Activated naive CD8-positive, alpha-beta T cell treated with anti-CD3 and anti-CD28 coated beads, Interleukin-2, amount 50 U/mL, for 24 hours (primary cell): ENCODE data around the gene CXCR4.
"Not testable (repeated sequence)": the region's sequence is repeated elsewhere in the genome, so short reads cannot be mapped to it uniquely, and the experiment has no call there.

ENCODE experiments used
- ATAC-seq: fragments of 150-1000 bp; cut with Tn5 transposase; one replicate; pipeline ENCODE4 v1.10.0; 2021
- DNase-seq: peaks from one replicate; pipeline ENCODE4 v3.0.0; 2021
- H3K27ac Mint-ChIP-seq: one replicate; pipeline ENCODE4 v1.8.0; 2021; ENCODE audit warnings: mild to moderate bottlenecking, mixed read lengths
- H3K27me3 Mint-ChIP-seq: one replicate; pipeline ENCODE4 v1.8.0; 2021; ENCODE audit warnings: mixed read lengths
- H3K36me3 Mint-ChIP-seq: one replicate; pipeline ENCODE4 v1.8.0; 2021; ENCODE audit warnings: low read depth, mixed read lengths
- H3K4me1 Mint-ChIP-seq: one replicate; pipeline ENCODE4 v1.8.0; 2021; ENCODE audit warnings: mixed read lengths
- H3K4me3 Mint-ChIP-seq: one replicate; pipeline ENCODE4 v1.8.0; 2021; ENCODE audit warnings: mild to moderate bottlenecking, moderate library complexity, mixed read lengths
- H3K9me3 Mint-ChIP-seq: one replicate; pipeline ENCODE4 v1.8.0; 2021; ENCODE audit warnings: mixed read lengths

The CXCR4 gene

DNA sequence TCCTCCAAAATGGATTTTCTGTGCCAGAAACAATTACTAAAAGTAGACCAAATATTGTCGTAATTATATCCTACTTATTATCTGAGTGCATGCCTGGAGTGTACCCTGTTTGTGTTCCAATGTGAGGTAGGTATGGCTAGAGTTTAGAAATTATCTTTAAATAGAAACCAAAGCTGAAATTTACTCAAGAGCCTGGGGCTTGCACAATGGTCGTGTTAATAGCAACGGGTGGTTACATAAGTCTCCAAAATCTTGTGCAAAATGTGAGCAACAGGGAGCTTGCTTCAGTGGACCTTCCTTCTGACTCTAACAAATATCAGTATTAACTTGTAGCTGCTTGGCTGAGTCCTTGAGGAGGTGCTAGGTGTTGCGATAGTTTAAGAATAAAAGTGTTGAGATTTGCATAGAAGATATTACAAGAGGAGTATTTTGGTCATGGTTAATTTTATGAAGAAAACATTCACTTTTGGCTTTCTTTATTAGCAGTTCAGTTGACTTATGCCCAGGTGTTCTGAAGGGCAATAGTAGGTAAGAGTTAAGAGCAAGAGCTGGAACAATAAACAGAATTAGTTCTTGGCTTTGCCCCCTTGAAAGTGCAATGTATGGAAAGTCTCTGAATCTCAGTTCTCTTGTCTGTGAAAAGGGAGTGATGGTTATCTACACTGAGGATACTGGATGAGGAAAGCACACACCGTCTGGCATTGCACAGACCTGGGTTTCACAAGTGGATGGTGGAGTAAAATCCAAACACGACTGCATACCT, 4.6 kb downstream of the CXCR4 start:
- no peak overlapping the region for H3K27ac Mint-ChIP-seq
- peaks cover 50% of the 10 kb centered on the region for H3K4me1 Mint-ChIP-seq
- H3K27me3 Mint-ChIP-seq: no peaks in the 10 kb centered on the region
- no peak overlapping the region for H3K4me3 Mint-ChIP-seq
- peaks cover 31% of the 10 kb centered on the region for H3K36me3 Mint-ChIP-seq
- no peaks in the 10 kb centered on the region for H3K9me3 Mint-ChIP-seq
- no peak for DNase-seq
- ATAC-seq: no peak

DNA sequence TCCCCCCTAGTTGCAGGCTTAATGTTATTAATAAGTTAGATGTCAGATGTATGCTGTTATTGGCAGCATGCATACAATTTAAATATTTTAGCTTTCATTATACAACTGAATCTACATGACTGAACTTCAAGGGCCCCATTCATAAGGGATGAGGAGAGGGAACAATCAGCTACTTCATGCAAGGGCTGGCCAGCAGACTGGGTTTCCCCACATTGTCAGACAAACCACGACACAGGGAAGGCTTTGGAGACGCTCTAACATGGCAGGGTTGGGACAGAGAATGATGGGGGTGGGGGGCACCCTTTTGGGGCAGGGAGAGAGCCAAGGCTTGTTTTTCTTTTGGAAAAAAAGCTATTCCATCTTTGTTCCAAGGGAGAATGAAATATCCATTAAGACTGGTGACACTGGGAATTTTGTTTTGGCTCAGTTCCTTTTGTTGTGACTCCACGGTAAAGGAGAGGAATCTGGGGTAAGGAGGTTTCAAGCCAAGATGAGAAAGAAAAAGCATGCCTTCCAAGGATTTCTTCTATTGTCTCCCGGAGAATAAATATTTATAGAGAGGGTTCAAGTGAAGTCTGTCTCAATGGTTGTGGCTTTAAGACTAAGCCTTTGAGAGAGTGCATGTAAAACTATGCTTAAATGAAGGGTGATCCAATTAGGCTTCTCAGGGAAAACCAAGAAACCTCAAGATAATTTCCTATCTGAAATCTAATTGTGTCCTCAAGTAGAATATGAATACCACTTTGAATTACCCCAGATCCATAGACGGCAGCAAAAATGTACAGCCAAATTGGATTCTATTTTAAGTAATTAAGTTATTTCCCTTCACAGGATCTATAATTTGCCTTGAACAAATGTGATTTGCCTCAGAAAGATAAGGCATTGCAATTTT, 5.4 kb downstream of the CXCR4 start:
- Mint-ChIP-seq H3K9me3 (no peaks in the 10 kb centered on the region), H3K27me3 (no peaks in the 10 kb centered on the region), H3K4me3 (no peak overlapping the region), H3K36me3 (peaks cover 30% of the 10 kb centered on the region), H3K4me1 (peaks cover 51% of the 10 kb centered on the region), H3K27ac (no peak overlapping the region)
- ATAC-seq (no peak), DNase-seq (no peak)

DNA sequence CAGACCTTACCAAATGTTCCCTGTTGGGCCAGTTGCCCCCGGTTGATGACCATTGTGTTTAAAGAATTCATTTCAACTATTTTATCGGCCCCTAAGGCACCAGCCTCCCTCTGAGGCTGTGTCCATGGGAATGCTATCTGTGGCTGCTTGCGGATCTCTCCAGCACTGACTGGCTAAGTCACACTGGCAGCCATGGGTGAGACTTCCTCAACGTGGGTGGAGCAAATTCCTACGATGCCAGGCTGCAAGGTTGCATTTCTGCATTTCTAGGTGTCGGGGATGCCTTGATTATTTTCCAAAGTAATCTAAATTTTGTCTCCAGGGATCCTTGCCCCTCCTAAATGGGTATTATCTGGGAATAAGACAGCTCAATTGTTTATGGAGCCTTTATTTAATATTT, 6.2 kb downstream of the CXCR4 start:
- H3K4me1 Mint-ChIP-seq: peaks cover 54% of the 10 kb centered on the region
- ATAC-seq: no peak
- DNase-seq: no peak
- no peak overlapping the region for H3K4me3 Mint-ChIP-seq
- peaks cover 30% of the 10 kb centered on the region for H3K36me3 Mint-ChIP-seq
- no peaks in the 10 kb centered on the region for H3K27me3 Mint-ChIP-seq
- H3K9me3 Mint-ChIP-seq: no peaks in the 10 kb centered on the region
- no peak overlapping the region for H3K27ac Mint-ChIP-seq

DNA sequence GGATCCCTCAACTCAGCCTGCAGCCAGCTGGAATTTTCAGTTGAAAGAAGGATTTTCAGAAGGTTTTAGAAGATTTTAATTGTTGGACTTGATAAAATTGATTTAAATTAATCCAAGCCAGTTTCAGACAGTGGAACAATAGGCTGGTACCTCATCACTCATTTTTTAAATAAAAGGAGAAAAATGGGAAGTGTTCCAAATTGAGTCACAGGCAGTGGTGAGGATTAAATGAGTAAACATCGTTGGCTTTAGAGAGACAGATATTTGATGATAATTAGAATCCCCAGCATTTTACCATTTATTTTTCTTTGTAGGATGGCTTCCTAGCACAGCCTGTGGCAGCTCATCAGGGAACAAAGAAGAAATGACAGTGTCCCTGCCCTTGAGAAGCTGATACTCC, 7.4 kb downstream of the CXCR4 start:
- Mint-ChIP-seq H3K27me3 (no peaks in the 10 kb centered on the region), H3K4me3 (no peak overlapping the region), H3K27ac (no peak overlapping the region), H3K36me3 (peaks cover 25% of the 10 kb centered on the region), H3K4me1 (peaks cover 48% of the 10 kb centered on the region), H3K9me3 (no peaks in the 10 kb centered on the region)
- ATAC-seq: no peak
- DNase-seq: no peak

DNA sequence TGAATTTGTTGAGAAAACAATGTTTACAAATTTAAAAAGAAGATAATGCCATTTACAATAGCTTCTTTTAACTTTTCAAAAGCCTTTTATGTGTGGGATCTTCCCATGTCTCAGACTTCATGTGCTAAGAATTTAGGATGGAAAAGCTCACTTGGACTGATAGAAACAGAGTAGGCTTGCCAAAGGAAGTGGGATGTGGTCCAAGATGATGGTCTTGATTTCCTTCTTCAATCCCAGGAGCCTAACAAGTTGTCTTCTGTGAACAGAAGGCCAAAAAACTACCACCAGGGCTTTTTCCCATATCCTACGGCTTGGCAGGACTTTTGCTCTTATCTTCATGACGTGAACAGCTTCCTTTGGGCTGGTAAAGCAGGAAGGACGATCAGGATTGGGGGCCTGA, 9.5 kb downstream of the CXCR4 start:
- no peaks in the 10 kb centered on the region for H3K9me3 Mint-ChIP-seq
- no peak overlapping the region for H3K27ac Mint-ChIP-seq
- H3K36me3 Mint-ChIP-seq: peaks cover 8% of the 10 kb centered on the region
- peaks cover 28% of the 10 kb centered on the region for H3K4me1 Mint-ChIP-seq
- no peaks in the 10 kb centered on the region for H3K27me3 Mint-ChIP-seq
- DNase-seq (no peak), ATAC-seq (no peak)
- no peak overlapping the region for H3K4me3 Mint-ChIP-seq

DNA sequence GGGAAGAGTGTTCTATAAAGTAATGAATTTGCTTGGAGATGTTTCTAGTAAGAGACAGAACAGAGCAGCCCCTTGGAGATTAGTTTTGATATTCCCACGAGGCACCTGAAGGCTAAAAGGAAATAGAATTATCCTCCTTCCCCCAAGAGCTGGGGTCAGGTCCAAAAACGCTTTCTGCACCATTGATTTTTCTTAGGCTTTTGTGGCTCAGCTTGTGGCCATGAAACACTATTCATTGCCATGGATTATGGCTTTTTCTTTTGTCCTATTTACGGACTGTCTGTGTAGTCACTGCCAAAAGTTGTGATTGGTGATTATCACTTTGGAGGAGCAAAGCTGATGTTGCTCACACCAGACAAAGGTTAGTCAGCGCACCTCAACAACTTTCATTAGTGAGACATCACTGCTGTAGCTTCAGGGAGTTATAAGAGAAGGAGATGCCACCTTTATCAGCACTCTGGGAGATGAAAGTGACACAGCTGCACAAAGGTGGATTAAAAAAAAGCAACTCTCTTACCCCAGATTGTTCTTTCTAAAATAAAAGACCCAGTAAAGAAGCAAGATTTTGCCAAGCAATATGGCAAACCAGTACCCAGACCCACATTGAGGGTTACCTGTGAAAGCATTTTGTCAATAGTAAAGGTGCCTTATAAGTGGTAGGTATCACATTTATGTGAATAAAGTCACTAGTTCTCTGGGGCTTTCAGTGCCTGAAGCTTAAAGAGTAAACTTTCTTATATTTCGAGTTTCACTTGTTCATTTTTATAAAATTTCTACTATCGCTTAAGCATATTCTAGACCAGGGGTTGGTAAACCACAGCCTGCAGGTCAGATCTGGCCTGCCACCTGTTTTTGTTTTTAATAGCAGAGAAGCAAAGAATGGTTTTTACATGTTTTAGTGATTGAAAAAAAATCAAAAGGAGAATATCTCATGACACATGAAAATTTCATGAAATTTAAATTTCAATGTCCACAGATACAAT, 10.6 kb downstream of the CXCR4 start:
- no peak overlapping the region for H3K27ac Mint-ChIP-seq
- H3K27me3 Mint-ChIP-seq: no peaks in the 10 kb centered on the region
- H3K4me1 Mint-ChIP-seq: peaks cover 17% of the 10 kb centered on the region
- H3K4me3 Mint-ChIP-seq: no peak overlapping the region
- no peaks in the 10 kb centered on the region for H3K9me3 Mint-ChIP-seq
- peak; percentile 36 for ATAC-seq
- peaks cover under 1% of the 10 kb centered on the region for H3K36me3 Mint-ChIP-seq
- DNase-seq: no peak

DNA sequence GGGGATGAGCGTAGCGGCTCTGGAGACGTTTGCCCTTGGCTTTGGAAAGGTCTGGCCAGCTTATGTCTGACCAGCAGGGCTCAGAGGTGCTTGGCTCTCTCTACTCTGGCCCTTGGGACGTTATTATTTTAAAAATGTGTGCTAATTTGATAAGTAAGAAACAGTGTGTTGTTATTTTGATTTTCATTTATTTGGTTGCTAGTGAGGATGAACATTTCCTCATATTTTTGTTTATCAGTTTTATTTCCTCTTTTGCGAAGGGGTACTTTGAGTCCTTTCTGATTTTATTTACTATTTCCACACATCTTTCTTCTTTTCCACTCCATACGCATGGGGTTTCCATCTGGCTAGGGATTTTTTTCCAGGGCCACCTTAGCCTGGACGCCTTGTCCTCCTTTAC, 11.4 kb downstream of the CXCR4 start:
- Mint-ChIP-seq H3K4me1 (peaks cover 12% of the 10 kb centered on the region), H3K36me3 (no peaks in the 10 kb centered on the region), H3K9me3 (no peaks in the 10 kb centered on the region), H3K27me3 (no peaks in the 10 kb centered on the region), H3K27ac (no peak overlapping the region), H3K4me3 (no peak overlapping the region)
- ATAC-seq (no peak), DNase-seq (no peak)

DNA sequence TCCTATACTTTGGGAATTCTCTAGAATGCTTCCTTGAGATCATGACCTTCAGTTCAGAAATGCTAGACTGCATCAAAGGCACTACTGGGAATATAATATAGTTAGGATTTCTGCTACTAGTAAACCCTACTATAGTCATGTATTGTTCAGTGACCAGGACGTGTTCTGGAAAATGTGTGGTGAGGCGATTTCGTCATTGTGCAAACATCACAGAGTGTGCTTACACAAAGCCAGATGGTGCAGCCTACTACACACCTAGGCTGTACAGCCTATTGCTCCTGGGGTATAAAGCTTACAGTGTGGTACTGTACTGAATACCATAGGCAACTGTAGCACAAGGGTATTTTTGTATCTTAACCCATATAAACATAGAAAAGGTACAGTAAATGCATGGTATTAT, 13.0 kb downstream of the CXCR4 start:
- peaks cover 10% of the 10 kb centered on the region for H3K4me1 Mint-ChIP-seq
- H3K9me3 Mint-ChIP-seq: no peaks in the 10 kb centered on the region
- H3K27me3 Mint-ChIP-seq: no peaks in the 10 kb centered on the region
- H3K36me3 Mint-ChIP-seq: no peaks in the 10 kb centered on the region
- no peak overlapping the region for H3K27ac Mint-ChIP-seq
- DNase-seq (no peak), ATAC-seq (no peak)
- no peak overlapping the region for H3K4me3 Mint-ChIP-seq

DNA sequence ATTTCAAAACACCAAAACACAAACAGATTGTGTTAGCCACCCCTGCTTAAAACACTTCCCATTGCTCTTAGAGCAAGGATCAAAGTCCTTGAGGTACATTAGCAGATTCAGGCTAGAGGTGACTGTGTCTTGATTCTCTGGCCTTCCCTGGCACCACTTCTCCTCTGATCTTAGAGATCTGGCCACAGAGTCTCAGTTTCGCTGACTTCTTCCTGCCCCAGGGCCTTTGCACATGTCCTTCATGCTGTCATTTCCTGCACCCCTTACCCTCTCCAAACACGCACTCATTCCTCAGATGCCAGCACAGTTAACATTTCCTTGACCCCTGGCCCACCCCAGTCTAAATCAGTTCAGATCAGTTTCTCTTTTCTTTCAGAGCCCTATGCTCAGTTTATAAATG, 16.9 kb downstream of the CXCR4 start:
- DNase-seq (no peak), ATAC-seq (peak; percentile 52)

DNA sequence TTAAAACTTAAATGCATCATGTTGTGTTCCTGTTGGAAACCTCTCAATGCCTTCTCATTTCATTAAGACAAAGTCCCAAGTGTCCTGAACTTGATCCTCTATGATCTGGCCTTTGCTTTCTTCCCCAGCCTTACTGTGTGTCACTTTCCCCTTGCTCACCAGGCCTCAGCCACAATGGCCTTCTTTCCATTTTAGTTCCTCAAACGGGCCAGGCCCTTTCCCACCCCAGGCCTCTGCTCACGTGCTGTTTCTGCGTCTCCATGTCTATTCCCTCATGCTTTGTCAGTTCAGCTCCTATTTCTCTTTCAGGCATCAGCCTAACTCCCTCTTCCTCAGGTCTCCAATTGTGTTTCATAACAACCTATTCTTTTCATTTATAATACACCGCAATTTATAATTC, 19.5 kb downstream of the CXCR4 start:
- peaks cover 5% of the 10 kb centered on the region for H3K4me1 Mint-ChIP-seq
- no peak for ATAC-seq
- DNase-seq: no peak
- no peaks in the 10 kb centered on the region for H3K9me3 Mint-ChIP-seq
- H3K36me3 Mint-ChIP-seq: no peaks in the 10 kb centered on the region
- H3K4me3 Mint-ChIP-seq: no peak overlapping the region
- no peak overlapping the region for H3K27ac Mint-ChIP-seq
- no peaks in the 10 kb centered on the region for H3K27me3 Mint-ChIP-seq

More for the DNA sequence above, 16.9 kb downstream of the CXCR4 start:
- Mint-ChIP-seq H3K4me1 (peaks cover 5% of the 10 kb centered on the region), H3K36me3 (no peaks in the 10 kb centered on the region), H3K27ac (no peak overlapping the region), H3K4me3 (no peak overlapping the region), H3K9me3 (no peaks in the 10 kb centered on the region), H3K27me3 (no peaks in the 10 kb centered on the region)

DNA sequence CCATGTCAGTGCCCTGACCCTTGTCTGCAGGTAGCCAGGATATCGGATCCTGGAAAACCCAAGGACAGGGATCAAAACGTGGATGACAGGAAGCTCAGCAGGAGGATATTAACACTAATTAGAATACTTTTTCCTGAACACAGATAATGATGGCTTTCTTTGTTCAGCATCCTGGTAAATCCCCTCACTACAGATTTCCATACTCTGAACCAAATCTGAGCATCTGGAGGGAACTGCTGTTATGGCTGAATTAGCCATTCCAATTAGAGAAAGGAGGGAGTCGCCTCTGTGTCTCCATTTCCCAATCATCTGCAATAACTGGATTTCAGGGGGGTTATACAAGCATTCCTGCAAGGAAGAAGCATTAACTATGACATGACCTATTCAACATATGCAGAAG, 24.4 kb downstream of the CXCR4 start:
- no peak for DNase-seq
- no peaks in the 10 kb centered on the region for H3K9me3 Mint-ChIP-seq

DNA sequence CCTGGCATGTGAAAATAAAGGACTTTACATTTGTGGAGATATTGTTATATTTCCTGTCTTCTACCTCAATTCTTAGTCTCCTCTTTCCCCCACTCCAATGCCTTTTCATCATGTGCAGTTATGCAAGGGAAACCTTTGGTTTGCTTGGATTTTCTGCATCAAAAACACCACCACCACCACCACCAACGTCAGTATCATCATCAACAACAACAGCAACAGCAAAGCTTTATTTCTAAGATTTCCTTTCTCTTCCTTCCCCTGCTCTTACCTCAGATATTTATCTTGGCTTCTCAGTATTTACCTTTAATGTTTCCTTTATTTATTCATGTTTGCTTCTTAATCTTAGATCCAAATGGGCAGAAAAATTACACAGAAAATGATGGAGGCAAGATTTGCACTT, 26.1 kb downstream of the CXCR4 start:
- H3K27me3 Mint-ChIP-seq: no peaks in the 10 kb centered on the region
- H3K36me3 Mint-ChIP-seq: no peaks in the 10 kb centered on the region
- peaks cover 4% of the 10 kb centered on the region for H3K4me1 Mint-ChIP-seq
- no peaks in the 10 kb centered on the region for H3K9me3 Mint-ChIP-seq
- H3K27ac Mint-ChIP-seq: no peak overlapping the region
- H3K4me3 Mint-ChIP-seq: no peak overlapping the region
- ATAC-seq: no peak
- no peak for DNase-seq

More for the DNA sequence above, 24.4 kb downstream of the CXCR4 start:
- ATAC-seq: no peak
- Mint-ChIP-seq H3K36me3 (no peaks in the 10 kb centered on the region), H3K4me1 (peaks cover 4% of the 10 kb centered on the region), H3K4me3 (no peak overlapping the region), H3K27me3 (no peaks in the 10 kb centered on the region), H3K27ac (no peak overlapping the region)

DNA sequence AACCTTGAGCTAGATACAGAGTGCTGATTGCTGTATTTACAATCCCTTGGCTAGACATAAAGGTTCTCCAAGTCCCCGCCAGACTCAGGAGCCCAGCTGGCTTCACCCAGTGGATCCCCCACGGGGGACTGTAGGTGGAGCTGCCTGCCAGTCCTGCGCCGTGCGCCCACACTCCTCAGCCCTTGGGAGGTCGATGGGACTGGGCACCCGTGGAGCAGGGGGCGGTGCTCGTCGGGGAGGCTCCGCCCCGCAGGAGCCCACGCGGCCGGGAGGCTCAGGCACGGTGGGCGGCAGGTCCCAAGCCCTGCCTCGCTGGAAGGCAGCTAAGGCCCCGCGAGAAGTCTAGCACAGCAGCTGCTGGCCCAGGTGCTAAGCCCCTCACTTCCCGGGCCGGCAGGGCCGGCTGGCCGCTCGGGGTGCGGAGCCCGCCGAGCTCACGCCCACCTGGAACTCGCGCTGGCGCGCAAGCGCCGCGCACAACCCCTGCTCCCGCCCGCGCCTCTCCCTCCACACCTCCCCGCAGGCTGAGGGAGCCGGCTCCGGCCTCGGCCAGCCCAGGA, 30.0 kb downstream of the CXCR4 start:
- not testable (repeated sequence) for ATAC-seq, H3K9me3 Mint-ChIP-seq, H3K27me3 Mint-ChIP-seq

More for the DNA sequence above, 30.0 kb downstream of the CXCR4 start:
- not testable (repeated sequence) for H3K4me1 Mint-ChIP-seq, H3K27ac Mint-ChIP-seq, H3K36me3 Mint-ChIP-seq, H3K4me3 Mint-ChIP-seq, DNase-seq
